ENCODE results near the gene MPND.

Gene MPND

GRCh38 chr19:4343370-4344307, at the start of gene MPND:
Gene MPND, plus strand, starts transcription at chr19:4343562. Its CDS starts 32 bp downstream, at chr19:4343594.
- peak; percentile 85 for DNase-seq (ENCODE audit: low spot score)

DNA sequence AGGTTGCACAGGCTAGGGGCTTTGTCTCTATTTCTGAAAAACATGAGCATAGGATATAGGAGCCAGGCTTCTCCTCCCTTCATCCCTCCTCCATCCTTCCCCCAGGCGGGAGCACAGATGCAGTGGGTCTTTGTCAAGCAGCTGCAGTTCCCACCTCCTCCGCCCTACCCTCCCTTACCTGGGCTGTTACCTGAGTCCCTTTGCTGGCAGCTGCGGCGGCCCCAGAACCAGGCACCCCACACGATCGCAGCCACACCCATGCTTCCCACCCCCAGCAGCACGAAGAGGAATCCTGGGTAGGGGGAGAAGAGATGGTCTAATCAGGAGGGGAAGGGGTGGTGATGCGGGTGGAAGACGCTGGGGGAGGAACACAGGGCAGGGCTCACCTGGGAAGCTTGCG, 49.0 kb upstream of the MPND start:
- DNase-seq (ENCODE audit: low spot score), result no peak

GRCh38 chr19:4295972-4296771, 47.2 kb upstream of the MPND start:
- no peak for DNase-seq (ENCODE audit: low spot score)

DNA sequence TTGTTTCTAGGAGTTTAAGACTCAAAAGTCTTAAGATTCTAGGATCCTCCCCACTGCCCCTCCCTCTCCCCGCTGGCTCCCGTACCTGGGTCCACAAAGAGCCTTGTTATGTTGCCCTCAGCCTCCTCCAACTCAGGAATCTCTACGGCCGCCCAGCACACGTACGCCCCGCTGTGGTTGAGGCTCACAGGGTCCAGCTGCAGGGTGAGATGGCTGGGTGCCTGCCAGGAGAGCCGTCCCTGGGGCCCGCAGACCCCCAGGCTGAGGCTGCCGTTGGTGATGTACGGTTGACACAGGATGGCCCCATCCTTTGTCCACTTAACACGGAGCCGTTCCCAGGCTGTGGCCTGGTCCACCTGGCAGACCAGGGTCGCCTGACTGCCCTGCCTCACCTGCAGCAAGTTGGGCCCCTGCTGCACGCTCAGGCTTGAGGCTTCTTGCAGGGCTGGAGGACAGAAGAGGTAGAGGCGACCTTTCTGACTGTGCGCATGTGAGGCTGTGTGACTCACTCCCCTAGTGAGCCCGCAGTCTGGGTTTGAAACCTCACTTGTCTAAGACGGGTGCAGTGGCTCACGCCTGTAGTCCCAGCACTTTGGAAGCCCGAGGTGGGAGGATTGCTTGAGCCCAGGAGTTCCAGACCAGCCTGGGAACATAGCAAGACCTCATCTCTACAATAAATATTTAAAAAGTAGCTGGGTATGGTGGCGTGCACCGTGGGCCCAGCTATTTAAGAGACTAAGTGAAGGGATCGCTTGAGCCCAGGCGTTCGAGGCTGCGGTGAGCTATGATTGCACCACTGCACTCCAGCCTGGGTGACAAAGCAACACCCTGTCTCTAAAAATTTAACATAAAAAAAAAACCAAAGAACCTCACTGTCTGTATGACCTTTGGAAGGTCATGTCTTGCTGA, 45.2 kb upstream of the MPND start:
- DNase-seq (ENCODE audit: low spot score), result no peak

GRCh38 chr19:4298810-4299550, 44.4 kb upstream of the MPND start:
- no peak for DNase-seq (ENCODE audit: low spot score)

DNA sequence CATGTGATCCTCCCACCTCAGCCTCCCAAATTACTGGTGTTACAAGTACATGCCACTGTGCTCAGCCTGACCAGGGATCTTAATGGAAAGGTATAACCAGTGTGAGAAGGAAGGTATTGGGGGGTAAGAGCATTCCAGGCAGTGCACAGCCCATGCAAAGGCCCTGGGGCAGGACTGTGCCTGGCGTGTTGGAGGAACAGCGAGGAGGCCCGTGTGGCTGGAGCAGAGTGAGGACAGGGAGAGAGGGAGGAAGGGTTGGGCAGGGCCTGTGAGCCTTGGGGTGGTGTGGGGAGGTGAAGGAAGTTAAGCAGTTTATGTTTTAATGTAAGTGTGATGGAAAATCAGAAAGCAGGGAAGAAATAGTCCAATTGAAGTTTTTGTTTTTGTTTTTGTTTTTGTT, 42.8 kb upstream of the MPND start:
- no peak for DNase-seq (ENCODE audit: low spot score)

- DNase-seq (ENCODE audit: low spot score), result no peak
These were observed 41.6 kb upstream of the MPND start for GRCh38 chr19:4301590-4302242.

GRCh38 chr19:4302243-4302640, 41.1 kb upstream of the MPND start, which contains the start of gene TMIGD2:
Gene TMIGD2, minus strand, starts transcription at chr19:4302389. Its CDS starts 4 bp downstream, at chr19:4302385.
- no peak for DNase-seq (ENCODE audit: low spot score)

DNA sequence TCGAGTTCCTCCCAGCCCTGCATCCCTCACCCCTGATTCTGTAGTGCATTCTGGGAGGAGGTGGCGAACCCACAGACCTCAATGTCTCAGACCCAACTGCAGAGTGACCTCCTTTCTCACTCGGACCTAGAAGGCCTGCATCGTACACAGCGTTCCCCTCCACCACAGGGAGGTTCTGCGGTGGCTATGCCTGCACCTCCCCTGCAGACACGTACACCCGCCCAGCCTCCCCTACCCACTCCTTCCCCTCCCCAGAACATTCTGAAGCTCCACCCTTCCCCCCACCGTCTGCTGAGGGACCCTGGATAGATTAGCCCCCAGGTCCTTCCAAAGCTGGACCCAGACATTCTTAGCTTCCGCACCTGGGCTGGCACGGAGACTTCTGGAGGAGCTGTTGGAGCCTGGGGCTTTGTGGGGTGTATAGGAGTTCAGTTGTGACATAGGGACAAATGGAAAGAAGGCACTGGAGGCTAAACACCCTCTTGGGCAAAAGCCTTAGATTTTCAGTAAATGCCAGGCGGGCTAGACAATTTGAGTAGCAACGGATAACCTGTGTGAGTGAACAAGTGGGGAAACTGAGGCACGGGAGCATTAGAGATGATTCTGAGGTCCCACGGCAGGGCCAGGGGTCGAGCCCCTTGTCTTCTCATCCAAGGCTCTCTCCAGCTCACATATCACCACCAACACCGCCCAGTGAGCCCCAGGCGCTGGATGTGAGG, 39.4 kb upstream of the MPND start:
- DNase-seq (ENCODE audit: low spot score), result no peak

GRCh38 chr19:4304538-4305256, 38.7 kb upstream of the MPND start, which contains the start of gene FSD1:
Gene FSD1, plus strand, starts transcription at chr19:4304598. Its CDS starts 149 bp downstream, at chr19:4304747.
- DNase-seq (ENCODE audit: low spot score), result peak; percentile 98

DNA sequence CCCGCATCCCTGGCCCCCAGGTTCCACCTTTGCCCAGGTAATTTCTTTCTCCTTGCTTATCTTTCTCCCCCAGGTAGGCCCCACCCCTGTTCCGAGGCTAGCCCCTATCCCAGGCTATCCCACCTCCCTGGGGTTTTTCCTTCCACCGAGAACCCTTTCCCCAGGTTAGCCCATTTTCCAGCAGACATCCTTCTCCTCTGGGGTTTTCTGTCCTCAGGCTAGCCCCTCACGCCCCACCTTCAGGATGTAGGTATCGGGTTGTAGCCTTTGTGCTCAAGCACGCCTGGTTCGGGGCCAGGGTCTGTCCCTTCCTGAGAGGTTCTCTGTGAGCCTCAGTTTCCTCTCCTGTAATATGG, 38.1 kb upstream of the MPND start:
- DNase-seq (ENCODE audit: low spot score), result no peak

- no peak for DNase-seq (ENCODE audit: low spot score)
These were observed 37.7 kb upstream of the MPND start for GRCh38 chr19:4305659-4306058.

DNA sequence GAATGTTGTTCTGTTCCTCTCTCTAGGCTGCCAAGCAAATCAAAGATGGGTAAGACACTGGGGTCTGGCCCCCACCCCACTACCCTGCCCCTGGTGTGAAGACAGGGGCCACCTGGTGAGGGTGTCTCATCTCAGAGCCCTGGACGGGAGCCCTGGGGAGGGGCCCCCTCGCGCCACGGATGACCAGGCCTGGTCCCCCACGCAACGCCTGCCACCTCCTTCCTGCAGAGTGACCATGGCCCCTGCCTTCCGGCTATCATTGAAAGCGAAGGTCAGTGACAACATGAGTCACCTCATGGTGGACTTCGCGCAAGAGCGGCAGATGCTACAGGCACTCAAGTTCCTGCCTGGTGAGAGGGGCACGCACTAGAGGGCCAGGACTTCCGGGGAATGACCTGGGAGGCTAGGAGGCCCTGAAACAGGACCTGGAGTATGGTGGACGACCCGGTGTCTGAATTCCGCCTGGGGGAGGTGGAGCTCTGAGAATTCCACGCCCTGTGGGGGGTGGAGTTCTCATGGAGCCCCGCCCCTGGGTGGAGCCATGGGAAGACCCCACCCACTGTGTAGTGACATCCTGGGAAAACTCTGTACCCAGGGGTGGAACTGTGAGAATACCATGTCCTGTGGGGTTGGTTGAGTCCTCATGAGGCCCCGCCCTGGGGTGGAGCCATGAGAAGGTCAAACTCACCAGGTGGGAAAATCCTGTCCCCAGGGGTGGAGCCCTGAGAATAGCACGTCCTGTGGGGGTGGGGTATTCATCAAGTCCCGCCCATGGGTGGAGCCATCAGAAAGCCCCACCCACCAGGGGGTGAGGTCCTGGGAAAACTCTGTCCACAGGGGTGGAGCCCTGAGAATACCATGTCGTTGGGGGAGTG, 32.9 kb upstream of the MPND start:
- DNase-seq (ENCODE audit: low spot score), result no peak

DNA sequence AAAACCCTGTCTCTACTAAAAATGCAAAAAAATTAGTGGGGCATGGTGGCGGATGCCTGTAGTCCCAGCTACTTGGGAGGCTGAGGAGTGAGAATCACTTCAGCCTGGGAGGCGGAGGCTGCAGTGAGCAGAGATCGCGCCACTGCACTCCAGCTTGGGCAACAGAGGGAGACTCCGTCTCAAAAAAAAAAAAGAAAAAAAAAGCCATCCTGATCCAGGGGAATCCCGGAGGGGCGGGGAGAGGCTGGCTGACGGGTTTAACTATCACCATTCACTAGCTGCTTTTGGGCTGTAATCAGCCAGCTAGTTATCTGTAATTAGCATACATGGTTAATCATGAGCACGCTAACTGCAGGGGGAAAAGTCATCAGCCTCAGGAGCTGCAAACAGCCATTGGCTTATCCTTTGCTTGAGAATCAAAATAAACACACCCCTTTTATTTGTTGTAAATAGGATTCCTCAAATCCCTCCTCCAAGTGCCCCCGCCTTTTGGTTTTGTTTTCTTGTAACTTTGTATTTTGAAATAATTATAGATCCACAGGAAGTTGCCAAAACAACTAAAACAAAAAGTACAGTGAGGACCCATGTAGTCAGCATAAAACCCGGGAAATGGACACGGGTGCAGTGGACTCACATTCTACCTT, 29.4 kb upstream of the MPND start:
- no peak for DNase-seq (ENCODE audit: low spot score)

DNA sequence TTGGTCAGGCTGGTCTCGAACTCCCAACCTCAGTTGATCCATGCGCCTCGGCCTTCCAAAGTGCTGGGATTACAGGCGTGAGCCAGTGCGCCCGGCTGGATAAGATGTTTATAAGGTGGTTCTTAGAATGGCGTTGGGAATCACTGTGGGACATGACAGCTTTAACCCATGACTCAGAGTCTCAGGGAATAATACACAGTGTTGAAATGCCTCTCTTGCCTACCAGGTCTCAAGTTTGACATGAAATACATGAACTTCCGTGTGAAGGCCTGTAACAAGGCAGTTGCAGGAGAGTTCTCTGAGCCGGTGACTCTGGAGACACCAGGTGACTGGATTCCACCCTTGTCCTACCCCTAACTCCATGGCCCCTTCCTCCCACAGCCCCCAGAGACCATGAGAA, 26.4 kb upstream of the MPND start:
- no peak for DNase-seq (ENCODE audit: low spot score)

GRCh38 chr19:4318460-4318859, 24.9 kb upstream of the MPND start:
- DNase-seq (ENCODE audit: low spot score), result no peak

GRCh38 chr19:4319067-4319718, 24.2 kb upstream of the MPND start:
- DNase-seq (ENCODE audit: low spot score), result no peak

Data from AG08395 (cell line).